ENCODE measurements around the gene B4GAT1. TPM values are rescaled to one million over a fixed set of nuclear protein-coding genes. Genes with fewer than 3 reads are reported as not detected.
A peak's percentile ranks its signal among the peaks of the same experiment; 100 is the strongest.

B4GAT1 gene
- total RNA-seq (10 to 100 TPM; 17.2 to 20.8 TPM), polyA plus RNA-seq (10 to 100 TPM; 12.0 to 18.1 TPM)

GRCh38 chr11:66347425-66348276 lies at the start of gene B4GAT1:
Gene B4GAT1, minus strand, starts transcription at chr11:66347629. Its CDS starts 84 bp downstream, at chr11:66347545.
- peaks cover 11 to 71% (median 59%) of the 10 kb centered on the region in 4 donors for H3K4me1 ChIP-seq (ENCODE audit: control insufficient read depth in 4 of 4, insufficient read depth in 4 of 4, low read length in 3 of 4)
- H3K36me3 ChIP-seq (ENCODE audit: control insufficient read depth in 4 of 4, insufficient read depth in 3 of 4, low read depth in 1 of 4, low read length in 3 of 4), result no peaks in the 10 kb centered on the region
- peak within 1 kb of the TSS; percentile 33 to 81 for H3K27ac ChIP-seq (ENCODE audit: low read depth in 1 of 2, low read length in 2 of 2)
- peak; percentile 100 for TF ChIP-seq ATF3 (IDR thresholded peaks at IDR 0.05)
- TF ChIP-seq, protein P1, sequence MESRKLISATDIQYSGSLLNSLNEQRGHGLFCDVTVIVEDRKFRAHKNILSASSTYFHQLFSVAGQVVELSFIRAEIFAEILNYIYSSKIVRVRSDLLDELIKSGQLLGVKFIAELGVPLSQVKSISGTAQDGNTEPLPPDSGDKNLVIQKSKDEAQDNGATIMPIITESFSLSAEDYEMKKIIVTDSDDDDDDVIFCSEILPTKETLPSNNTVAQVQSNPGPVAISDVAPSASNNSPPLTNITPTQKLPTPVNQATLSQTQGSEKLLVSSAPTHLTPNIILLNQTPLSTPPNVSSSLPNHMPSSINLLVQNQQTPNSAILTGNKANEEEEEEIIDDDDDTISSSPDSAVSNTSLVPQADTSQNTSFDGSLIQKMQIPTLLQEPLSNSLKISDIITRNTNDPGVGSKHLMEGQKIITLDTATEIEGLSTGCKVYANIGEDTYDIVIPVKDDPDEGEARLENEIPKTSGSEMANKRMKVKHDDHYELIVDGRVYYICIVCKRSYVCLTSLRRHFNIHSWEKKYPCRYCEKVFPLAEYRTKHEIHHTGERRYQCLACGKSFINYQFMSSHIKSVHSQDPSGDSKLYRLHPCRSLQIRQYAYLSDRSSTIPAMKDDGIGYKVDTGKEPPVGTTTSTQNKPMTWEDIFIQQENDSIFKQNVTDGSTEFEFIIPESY (IDR thresholded peaks at IDR 0.05), result no peak
- WGBS, result under 1% methylated on average over 101 of the region's 101 CpGs
- peak; percentile 76 for DNase-seq (ENCODE audit: low spot score)
- peak within 1 kb of the TSS; percentile 76 to 84 (median 81) for H3K4me3 ChIP-seq (ENCODE audit: low read depth in 1 of 3, low read length in 3 of 3)
- peak within 1 kb of the TSS in 1 of 2 donors; percentile 50 for H3K9ac ChIP-seq (ENCODE audit: low read depth in 1 of 2, low read length in 2 of 2)
- no peaks in the 10 kb centered on the region for H3K9me3 ChIP-seq (ENCODE audit: control insufficient read depth in 4 of 4, low read length in 3 of 4)
- H3K27me3 ChIP-seq (ENCODE audit: control insufficient read depth in 4 of 4, insufficient read depth in 4 of 4, low read length in 3 of 4), result no peaks in the 10 kb centered on the region

DNA sequence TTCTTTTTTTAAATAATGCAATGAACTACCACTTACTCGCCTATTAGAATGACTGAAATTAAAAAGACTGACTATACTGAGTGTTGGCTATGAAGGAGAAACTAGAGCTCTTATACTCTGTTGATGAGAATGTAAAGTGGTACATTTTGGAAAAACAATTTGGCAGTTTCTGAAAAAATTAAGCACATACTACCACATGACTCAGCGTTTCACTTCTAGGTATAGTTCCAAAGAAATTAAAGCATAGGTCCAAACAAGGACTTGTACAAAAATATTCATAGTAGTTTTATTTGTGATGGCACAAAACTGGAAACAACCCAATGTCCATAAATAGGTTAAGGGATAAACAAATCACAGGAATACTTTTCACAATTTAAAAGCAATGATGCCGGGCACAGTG lies 46.5 kb upstream of the B4GAT1 start:
- Histone ChIP-seq H3K27me3 (ENCODE audit: control insufficient read depth in 4 of 4, insufficient read depth in 4 of 4, low read length in 3 of 4) (no peaks in the 10 kb centered on the region), H3K9ac (ENCODE audit: low read depth in 1 of 2, low read length in 2 of 2) (no peak overlapping the region), H3K9me3 (ENCODE audit: control insufficient read depth in 4 of 4, low read length in 3 of 4) (no peaks in the 10 kb centered on the region), H3K27ac (ENCODE audit: low read depth in 1 of 2, low read length in 2 of 2) (no peak overlapping the region), H3K36me3 (ENCODE audit: control insufficient read depth in 4 of 4, insufficient read depth in 3 of 4, low read depth in 1 of 4, low read length in 3 of 4) (no peaks in the 10 kb centered on the region), H3K4me3 (ENCODE audit: low read depth in 1 of 3, low read length in 3 of 3) (no peak overlapping the region), H3K4me1 (ENCODE audit: control insufficient read depth in 4 of 4, insufficient read depth in 4 of 4, low read length in 3 of 4) (no peaks in the 10 kb centered on the region)
- no peak for TF ChIP-seq FOXA2 (IDR thresholded peaks at IDR 0.05)
- no peak for TF ChIP-seq RXRA (IDR thresholded peaks at IDR 0.05)
- no peak for TF ChIP-seq ATF3 (IDR thresholded peaks at IDR 0.05)
- TF ChIP-seq HNF4G (IDR thresholded peaks at IDR 0.05), result no peak
- TF ChIP-seq NR2F2 (IDR thresholded peaks at IDR 0.05), result no peak
- no peak for TF ChIP-seq HNF4A (conservative IDR thresholded peaks at IDR 0.05)
- TF ChIP-seq RAD21 (IDR thresholded peaks at IDR 0.05), result no peak
- TF ChIP-seq YY1 (IDR thresholded peaks at IDR 0.05), result no peak
- TF ChIP-seq TAF1 (conservative IDR thresholded peaks at IDR 0.05), result no peak
- TF ChIP-seq GABPA (IDR thresholded peaks at IDR 0.05 in 1 of 2, conservative IDR thresholded peaks at IDR 0.05 in 1 of 2), result no peak
- no peak for TF ChIP-seq CTCF (IDR thresholded peaks at IDR 0.05; ENCODE audit: low read depth, low read length, missing input control)
- TF ChIP-seq, protein P2, sequence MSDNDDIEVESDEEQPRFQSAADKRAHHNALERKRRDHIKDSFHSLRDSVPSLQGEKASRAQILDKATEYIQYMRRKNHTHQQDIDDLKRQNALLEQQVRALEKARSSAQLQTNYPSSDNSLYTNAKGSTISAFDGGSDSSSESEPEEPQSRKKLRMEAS (IDR thresholded peaks at IDR 0.05), result no peak
- DNase-seq (ENCODE audit: low spot score), result no peak
- WGBS, result 87% methylated on average over 3 of the region's 3 CpGs

Measured in liver (tissue), 9 donors.